Astrocyte (in vitro differentiated cells and primary cell): ENCODE measurements around the gene CCDC88B.

Source experiments
- EZH2 ChIP-seq: IDR thresholded peaks from 2 replicates; pipeline ENCODE4 v1.6.1; 2012; ENCODE audit warnings: mild to moderate bottlenecking, low read length, inconsistent platforms; ENCODE audit not compliant: insufficient read depth
- TF ChIP-seq, protein P1 (sequence below): IDR thresholded peaks from 2 replicates; pipeline ENCODE4 v1.5.1; 2011; ENCODE audit warnings: low read depth, mild to moderate bottlenecking, inconsistent platforms, low read length, moderate library complexity; ENCODE audit not compliant: insufficient read depth

- TF ChIP-seq, protein P1, sequence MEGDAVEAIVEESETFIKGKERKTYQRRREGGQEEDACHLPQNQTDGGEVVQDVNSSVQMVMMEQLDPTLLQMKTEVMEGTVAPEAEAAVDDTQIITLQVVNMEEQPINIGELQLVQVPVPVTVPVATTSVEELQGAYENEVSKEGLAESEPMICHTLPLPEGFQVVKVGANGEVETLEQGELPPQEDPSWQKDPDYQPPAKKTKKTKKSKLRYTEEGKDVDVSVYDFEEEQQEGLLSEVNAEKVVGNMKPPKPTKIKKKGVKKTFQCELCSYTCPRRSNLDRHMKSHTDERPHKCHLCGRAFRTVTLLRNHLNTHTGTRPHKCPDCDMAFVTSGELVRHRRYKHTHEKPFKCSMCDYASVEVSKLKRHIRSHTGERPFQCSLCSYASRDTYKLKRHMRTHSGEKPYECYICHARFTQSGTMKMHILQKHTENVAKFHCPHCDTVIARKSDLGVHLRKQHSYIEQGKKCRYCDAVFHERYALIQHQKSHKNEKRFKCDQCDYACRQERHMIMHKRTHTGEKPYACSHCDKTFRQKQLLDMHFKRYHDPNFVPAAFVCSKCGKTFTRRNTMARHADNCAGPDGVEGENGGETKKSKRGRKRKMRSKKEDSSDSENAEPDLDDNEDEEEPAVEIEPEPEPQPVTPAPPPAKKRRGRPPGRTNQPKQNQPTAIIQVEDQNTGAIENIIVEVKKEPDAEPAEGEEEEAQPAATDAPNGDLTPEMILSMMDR, result no peak
- TF ChIP-seq EZH2, result no peak
These were observed 718 bp upstream of the CCDC88B start for GRCh38 chr11:64339286-64339685.
